ENCODE measurements around the gene SLC43A3.

The SLC43A3 gene

GRCh38 chr11:57359896-57360690 lies 66.8 kb downstream of the SLC43A3 start:
- DNase-seq (ENCODE audit: low read depth in 4 of 4, low spot score in 1 of 4): no peak

DNA sequence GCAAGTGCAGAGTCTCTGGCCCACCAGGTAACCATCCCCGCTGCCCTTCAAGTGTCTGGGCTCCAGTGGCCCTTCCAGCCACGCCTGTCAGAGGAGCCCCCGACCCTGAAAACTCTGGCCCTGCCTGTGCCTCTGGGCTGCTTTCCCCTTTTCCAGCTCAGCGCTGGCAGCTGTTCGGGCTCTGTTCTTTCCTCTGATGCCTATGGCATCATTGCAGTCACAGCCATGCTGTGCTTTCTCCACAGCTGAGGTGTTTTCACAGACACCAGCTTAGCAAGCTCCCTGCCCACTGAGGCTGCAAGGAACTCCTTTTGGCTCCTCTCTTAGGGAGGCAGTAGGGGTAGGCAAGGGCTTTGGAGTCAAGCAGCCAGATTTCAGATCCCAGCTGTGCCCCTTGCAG lies 67.5 kb downstream of the SLC43A3 start:
- DNase-seq (ENCODE audit: low read depth in 4 of 4, low spot score in 1 of 4): no peak

DNA sequence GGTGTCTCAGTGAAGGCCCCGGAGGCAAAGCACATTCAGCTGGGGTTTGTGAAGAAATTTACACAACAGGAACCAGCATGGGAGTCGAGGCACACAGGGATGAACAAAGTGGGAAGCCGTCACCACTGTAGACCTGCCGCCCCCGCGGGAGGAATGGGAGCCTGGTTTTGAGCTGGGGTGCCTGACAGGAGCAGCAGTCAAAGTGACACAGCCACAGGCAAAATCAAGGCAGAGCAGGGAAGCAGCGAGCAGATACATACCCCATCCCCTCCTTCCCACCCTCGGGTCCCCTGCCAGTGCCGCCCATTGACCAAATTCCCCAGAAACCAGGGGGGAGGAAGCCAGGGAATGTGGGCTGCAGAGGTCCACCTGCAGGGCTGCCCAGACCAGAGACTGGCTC lies 67.9 kb downstream of the SLC43A3 start:
- DNase-seq (ENCODE audit: low read depth in 4 of 4, low spot score in 1 of 4): no peak

DNA sequence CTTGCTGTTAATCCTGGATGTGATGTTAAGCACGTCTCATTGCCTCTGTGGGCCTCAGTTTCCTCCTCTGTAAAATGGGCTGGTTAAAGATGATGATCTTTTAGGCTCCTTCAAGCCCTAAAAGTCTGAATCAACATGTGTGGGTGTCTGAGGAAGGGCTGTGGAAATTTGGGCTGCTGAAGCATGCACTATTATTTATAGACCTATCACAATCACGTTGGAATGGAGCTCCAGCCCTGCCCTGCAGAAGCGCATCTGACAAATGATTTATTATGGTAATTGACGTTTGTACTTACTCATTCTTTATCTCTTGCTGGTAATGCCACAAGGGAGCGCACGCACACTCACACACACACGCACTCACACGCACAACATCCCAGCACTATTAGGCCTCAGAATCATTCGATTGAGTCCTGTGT lies 68.4 kb downstream of the SLC43A3 start:
- DNase-seq (ENCODE audit: low read depth in 4 of 4, low spot score in 1 of 4): no peak

GRCh38 chr11:57357856-57358255 lies 69.1 kb downstream of the SLC43A3 start:
- no peak for DNase-seq (ENCODE audit: low read depth in 4 of 4, low spot score in 1 of 4)

GRCh38 chr11:57357310-57357709 lies 69.6 kb downstream of the SLC43A3 start:
- DNase-seq (ENCODE audit: low read depth in 4 of 4, low spot score in 1 of 4): no peak

Data from stimulated activated CD4-positive, alpha-beta T cell treated with anti-CD3 and anti-CD28 coated beads, Interleukin-1b, Interleukin-23, amount 100 ng/mL, for 24 hours (primary cell).